ENCODE data around the gene GSC2.

The GSC2 gene

DNA sequence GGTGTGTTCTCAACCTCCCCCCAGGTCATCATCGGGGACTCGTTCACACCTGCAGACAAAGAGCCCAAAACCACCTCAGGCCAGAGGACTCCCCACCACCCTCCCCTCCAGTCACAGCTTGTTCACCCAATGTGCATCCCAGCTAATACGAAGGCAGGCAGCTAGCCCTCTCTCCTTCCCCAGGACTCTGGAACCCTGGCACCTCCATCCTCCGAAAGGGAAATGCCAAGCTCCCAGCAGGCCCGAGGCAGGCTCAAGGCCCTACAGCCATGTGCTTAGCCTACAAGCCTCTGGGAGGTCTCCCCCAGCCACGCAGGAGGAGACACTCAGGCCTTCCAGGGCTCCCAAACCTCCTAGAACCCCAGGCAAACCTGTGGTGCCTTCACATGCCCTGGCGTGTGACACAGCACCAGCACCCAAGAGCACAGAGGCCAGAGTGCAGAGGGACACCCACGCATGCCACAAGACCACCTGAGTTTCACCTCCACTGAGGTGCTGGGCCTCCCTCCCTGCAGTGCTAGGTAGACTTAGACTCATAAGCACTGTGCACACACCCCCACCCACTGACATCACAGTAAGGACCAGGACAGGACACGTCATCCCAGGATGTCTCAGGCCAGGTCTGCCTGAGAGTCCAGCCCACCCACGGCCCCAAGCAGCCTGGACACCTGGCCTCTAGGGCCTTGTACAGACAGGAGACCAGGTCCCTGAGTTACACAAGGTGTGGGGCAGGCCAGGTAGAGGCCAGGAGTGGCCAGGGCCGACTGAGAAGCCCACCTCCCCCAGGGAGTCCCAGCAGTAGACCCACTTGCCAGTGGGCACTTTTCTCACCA lies 12.5 kb downstream of the GSC2 start:
- TF ChIP-seq, protein P1, sequence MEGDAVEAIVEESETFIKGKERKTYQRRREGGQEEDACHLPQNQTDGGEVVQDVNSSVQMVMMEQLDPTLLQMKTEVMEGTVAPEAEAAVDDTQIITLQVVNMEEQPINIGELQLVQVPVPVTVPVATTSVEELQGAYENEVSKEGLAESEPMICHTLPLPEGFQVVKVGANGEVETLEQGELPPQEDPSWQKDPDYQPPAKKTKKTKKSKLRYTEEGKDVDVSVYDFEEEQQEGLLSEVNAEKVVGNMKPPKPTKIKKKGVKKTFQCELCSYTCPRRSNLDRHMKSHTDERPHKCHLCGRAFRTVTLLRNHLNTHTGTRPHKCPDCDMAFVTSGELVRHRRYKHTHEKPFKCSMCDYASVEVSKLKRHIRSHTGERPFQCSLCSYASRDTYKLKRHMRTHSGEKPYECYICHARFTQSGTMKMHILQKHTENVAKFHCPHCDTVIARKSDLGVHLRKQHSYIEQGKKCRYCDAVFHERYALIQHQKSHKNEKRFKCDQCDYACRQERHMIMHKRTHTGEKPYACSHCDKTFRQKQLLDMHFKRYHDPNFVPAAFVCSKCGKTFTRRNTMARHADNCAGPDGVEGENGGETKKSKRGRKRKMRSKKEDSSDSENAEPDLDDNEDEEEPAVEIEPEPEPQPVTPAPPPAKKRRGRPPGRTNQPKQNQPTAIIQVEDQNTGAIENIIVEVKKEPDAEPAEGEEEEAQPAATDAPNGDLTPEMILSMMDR (IDR thresholded peaks at IDR 0.05; ENCODE audit: low read depth, low read length, missing control alignments): no peak
- no peak for DNase-seq (ENCODE audit: low read depth)
- in situ Hi-C loops (cut with HindIII; ENCODE audit: low sequenced_read_pairs): no loop called here
- no peak overlapping the region for H3K4me3 ChIP-seq (ENCODE audit: low read depth, low read length)

DNA sequence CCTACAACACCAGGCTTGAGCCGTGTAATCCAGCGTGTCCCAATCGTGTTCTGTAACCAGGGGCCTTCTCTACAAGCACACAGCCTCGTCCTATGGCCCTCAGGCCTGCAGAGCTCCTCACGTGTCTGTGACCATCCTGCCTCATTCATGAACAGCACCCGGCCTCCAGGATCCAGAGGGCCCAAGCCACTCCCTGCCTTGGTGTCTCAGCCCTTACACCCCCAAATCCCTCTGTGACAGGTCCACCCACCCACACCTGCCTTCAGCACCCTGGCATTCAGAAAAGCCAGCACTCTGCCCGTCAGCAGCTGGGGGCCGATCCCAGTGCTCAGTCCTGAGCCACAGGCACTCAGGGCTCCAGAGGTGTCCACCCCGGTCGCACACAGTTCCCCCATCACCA lies 13.2 kb downstream of the GSC2 start:
- H3K4me3 ChIP-seq (ENCODE audit: low read depth, low read length): no peak overlapping the region

DNA sequence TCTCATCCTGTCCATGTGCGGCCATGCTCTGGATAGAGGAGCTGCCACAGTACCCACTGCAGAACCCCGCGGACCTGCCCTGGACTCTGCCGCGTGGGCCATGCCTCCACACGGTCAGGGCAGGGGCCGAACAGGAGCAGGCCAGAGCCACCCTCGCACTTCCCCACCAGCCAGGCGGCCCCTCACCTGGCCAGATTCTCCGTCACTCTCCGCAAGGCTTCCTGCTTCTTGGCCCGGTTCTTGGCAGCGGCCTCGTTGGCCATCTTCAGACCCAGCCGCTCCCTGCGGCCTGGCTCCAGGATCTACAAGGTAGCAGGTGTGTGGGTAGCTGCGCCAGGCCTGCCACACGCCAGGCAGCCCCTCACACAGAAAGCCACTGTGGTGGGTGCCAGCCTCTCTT lies 15.2 kb downstream of the GSC2 start:
- TF ChIP-seq, protein P1 (IDR thresholded peaks at IDR 0.05; ENCODE audit: low read depth, low read length, missing control alignments): no peak
- DNase-seq (ENCODE audit: low read depth): no peak
- in situ Hi-C loops (cut with HindIII; ENCODE audit: low sequenced_read_pairs): no loop called here
- no peak overlapping the region for H3K4me3 ChIP-seq (ENCODE audit: low read depth, low read length)

More for the DNA sequence above, 13.2 kb downstream of the GSC2 start:
- TF ChIP-seq, protein P1 (IDR thresholded peaks at IDR 0.05; ENCODE audit: low read depth, low read length, missing control alignments): no peak
- no peak for DNase-seq (ENCODE audit: low read depth)
- in situ Hi-C loops (cut with HindIII; ENCODE audit: low sequenced_read_pairs): no loop called here

DNA sequence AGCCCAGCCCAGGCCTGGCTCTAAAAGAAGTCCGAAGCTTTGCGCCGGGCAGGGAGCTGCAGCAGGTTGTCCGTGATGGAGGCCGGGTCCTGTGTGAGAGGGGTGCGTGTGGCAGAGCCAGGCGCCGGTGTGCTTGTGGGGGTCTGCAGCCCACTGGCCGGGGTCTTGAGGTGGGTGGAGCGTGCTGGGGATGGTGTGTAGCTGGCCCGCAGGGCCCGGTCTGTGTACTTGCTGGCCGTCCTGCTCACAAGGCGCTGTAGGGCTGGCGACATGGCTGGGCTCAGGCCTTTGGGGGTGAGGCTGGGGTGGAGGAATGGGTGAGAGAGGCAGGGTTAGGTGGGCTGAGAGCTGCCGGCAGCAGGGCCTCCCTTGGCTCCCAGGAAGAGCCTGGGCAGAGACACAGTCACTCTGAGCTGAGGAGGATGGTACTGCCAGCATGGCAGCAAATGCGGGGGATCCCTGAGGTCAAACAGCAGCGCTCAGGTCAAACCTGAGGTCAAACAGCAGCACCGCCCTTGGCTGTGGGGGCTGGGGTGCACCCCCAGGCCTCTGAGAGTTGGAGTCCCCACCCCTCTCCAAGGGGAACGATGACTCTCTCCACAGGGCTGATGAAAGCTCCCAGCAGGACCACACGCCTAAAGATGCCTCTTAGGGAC lies 15.8 kb downstream of the GSC2 start:
- TF ChIP-seq, protein P1 (IDR thresholded peaks at IDR 0.05; ENCODE audit: low read depth, low read length, missing control alignments): no peak
- in situ Hi-C loops (cut with HindIII; ENCODE audit: low sequenced_read_pairs): no loop called here
- H3K4me3 ChIP-seq (ENCODE audit: low read depth, low read length): no peak overlapping the region
- no peak for DNase-seq (ENCODE audit: low read depth)

DNA sequence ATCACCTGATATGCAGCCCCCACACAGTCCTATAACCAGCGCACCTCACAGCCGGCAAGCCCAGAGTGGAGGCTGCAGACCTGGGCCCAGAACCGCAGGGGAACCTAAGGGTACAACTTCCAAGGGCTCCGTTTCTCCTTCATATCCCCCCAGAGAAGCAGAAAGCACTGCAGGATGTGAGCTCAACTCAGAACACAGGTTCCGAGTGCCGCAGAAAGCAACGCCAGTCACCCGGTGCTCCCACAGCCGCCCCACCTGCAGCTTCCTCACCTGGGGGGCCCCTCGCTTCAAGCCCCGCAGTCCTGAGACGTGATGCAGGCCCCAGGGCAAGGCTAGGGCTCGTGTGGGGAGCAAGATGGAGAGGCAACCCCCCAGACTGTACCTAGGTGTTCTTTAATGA lies 16.5 kb downstream of the GSC2 start:
- no peak overlapping the region for H3K4me3 ChIP-seq (ENCODE audit: low read depth, low read length)
- TF ChIP-seq, protein P1 (IDR thresholded peaks at IDR 0.05; ENCODE audit: low read depth, low read length, missing control alignments): no peak
- no peak for DNase-seq (ENCODE audit: low read depth)
- in situ Hi-C loops (cut with HindIII; ENCODE audit: low sequenced_read_pairs): no loop called here

DNA sequence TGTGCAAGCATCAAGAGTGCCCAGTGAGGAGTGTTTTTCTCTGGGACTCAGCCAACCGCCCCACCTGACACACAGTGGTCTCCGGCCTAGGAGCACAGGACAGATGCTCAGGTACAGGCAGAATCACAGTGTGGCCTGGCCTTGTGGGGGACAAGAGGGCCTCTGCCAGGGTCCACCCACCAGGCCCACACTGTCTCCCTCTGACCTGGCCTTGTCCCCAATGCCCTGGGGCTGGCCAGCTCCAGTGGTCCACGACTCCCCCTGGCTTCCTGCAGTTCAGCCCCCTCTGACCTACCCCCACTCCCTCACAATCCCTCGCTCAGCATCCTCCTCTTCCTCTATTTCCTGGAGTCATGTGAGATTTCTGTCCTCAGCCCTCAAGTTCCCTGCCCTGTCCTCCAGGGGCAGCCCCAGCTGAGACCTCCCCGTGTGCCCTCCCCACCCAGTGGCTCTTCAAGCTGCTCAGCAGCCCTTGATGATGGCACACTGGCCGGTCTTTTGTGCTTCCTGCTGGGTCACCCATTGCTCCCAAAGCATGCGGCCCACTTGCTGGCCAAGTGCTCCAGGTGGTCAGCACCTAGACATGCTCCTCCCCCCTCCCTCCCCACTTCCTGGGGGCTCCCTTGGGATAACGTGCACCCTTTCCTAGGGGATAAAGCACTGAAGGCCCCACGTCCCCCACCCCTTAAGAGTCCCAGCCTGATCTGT lies 17.2 kb downstream of the GSC2 start:
- H3K4me3 ChIP-seq (ENCODE audit: low read depth, low read length): no peak overlapping the region
- no peak for DNase-seq (ENCODE audit: low read depth)
- TF ChIP-seq, protein P1 (IDR thresholded peaks at IDR 0.05; ENCODE audit: low read depth, low read length, missing control alignments): no peak
- in situ Hi-C loops (cut with HindIII; ENCODE audit: low sequenced_read_pairs): no loop called here

All from astrocyte of the cerebellum (primary cell).